ENCODE data around the gene IL5. TPM values are rescaled to one million over a fixed set of nuclear protein-coding genes. Genes with fewer than 3 reads are reported as not detected.

IL5 gene
- total and polyA plus RNA-seq, 2 of the 13 experiments (the other 11 are each of a cell fraction or from before 2014, with no cell fraction given) = not detected

- no peak overlapping the region for H3K4me3 ChIP-seq (replicated peaks in 1 of 3; ENCODE audit: insufficient read depth in 1 of 3, low read depth in 2 of 3, low read length in 3 of 3)
- H3K27ac ChIP-seq (ENCODE audit: extremely low read length, insufficient read depth, low read length) = no peak overlapping the region
- peaks cover 6 to 46% of the 10 kb centered on the region in 2 experiments; a peak in 4 of 5 replicates for H3K36me3 ChIP-seq (replicated peaks in 1 of 2; ENCODE audit: control insufficient read depth in 1 of 2, insufficient read depth in 2 of 2, low read length in 2 of 2)
- POLR2A ChIA-PET = no interaction called here
- H2AFZ ChIP-seq (ENCODE audit: low read length) = no peak overlapping the region
- no peak for DNase-seq (ENCODE audit: low spot score)
- no peak for FAIRE-seq
- H4K20me1 ChIP-seq (ENCODE audit: insufficient read depth, low read length) = no peaks in the 10 kb centered on the region
- H3K4me1 ChIP-seq (ENCODE audit: insufficient read depth, low read length) = peaks cover 10% of the 10 kb centered on the region
- in situ Hi-C loops (cut with HindIII; ENCODE audit: extremely low pct_ligation_motif_present, low pct_unique_long_range_greater_than_20kb) (no loop called here), intact Hi-C loops (cut with micrococcal nuclease; ENCODE audit: unreplicated experiment) (no loop called here)
- H3K9ac ChIP-seq (ENCODE audit: insufficient read depth, low read depth, low read length) = no peak overlapping the region
- no peak overlapping the region for H3K4me2 ChIP-seq (ENCODE audit: low read depth, low read length)
- TF ChIP-seq NFE2L2 (IDR thresholded peaks at IDR 0.05; ENCODE audit: low read length) (no peak), ZNF232 (CRISPR knock-in tag; IDR thresholded peaks at IDR 0.05; ENCODE audit: borderline replicate concordance) (no peak), ZMAT3 (CRISPR knock-in tag; conservative IDR thresholded peaks at IDR 0.05) (no peak), HNF1A (IDR thresholded peaks at IDR 0.05; ENCODE audit: low read depth) (no peak), HNF1A (CRISPR knock-in tag; IDR thresholded peaks at IDR 0.05; ENCODE audit: borderline replicate concordance) (no peak), KAT2B (IDR thresholded peaks at IDR 0.05; ENCODE audit: borderline replicate concordance, low read depth, low read length) (no peak), DMTF1 (CRISPR knock-in tag; IDR thresholded peaks at IDR 0.05) (no peak), SMYD3 (CRISPR knock-in tag; IDR thresholded peaks at IDR 0.05) (no peak), KAT8 (CRISPR knock-in tag; IDR thresholded peaks at IDR 0.05) (no peak), MTF1 (CRISPR knock-in tag; IDR thresholded peaks at IDR 0.05) (no peak), GTF3A (CRISPR knock-in tag; conservative IDR thresholded peaks at IDR 0.05) (no peak), E2F2 (CRISPR knock-in tag; IDR thresholded peaks at IDR 0.05; ENCODE audit: borderline replicate concordance) (no peak)
- no peaks in the 10 kb centered on the region for H3K9me3 ChIP-seq (ENCODE audit: low read length)
- H3K27me3 ChIP-seq (ENCODE audit: control insufficient read depth in 1 of 2, insufficient read depth in 2 of 2, low read length in 2 of 2) = no peaks in the 10 kb centered on the region
- H3K79me2 ChIP-seq (ENCODE audit: insufficient read depth, low read length) = no peaks in the 10 kb centered on the region
- ATAC-seq = no peak
- 95% methylated on average over 1 of the region's 1 CpG for WGBS (ENCODE audit: low lambda C conversion rate)
- CTCF ChIA-PET (ENCODE audit: low intra/inter-chr PET ratio, low total read pairs) = no interaction called here
- BruUV-seq (replicated peaks) = no TSS peak
Observed at GRCh38 chr5:132576123-132576522, 32.8 kb upstream of the IL5 start.

All from HepG2 (cell line).